Measurements from ENCODE around the gene SYP.
A peak's percentile ranks its signal among the peaks of the same experiment; 100 is the strongest.

The SYP gene

DNA sequence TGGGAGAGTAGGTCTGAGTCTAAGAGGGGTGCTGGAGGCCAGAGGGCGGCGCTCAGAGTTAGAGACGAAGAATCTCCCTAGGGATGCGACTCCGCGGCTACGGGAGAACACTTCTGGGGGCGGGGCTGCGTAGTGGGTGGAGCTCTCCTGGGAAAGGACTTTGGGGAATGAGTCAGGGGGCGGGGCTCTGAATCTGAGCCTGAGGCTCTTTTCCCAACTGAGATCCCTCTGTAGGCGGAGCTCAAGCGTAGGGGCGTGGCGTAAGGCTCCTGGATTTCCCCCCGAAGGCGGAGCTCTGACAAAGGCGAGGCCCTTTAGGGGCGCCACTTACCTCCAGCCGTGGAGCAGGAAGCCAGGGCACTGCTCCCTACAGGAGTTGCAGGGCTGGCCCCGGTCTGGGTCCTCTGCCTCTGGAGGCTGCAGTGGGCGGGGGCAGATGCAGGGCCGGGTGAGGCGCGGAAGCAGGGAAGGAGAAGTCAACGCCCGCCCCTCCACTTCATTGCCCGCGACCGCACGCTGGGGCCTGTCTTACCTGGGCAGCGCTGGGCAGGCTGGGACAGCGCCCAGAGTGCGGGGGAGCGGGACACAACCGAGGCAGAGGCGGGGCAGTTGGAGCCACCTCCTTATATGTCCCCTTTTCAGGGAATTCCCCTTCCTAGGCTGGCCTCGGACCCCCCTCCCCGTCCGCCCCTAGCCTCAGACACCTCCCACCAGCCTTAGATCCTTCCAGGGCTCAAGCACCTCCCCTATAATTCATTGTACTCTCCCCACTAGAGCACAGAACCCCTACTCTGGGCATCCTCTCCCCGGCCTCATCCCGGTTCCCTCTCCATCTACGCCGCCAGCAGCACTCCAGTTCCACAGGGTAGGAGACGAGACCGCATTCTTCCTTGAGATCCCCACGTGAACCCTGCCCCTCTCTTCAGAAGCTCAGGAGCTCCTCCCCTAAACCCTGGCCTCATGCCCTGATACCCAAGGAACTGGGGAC is 15.4 kb downstream of the SYP start:
- TF ChIP-seq, protein P1, sequence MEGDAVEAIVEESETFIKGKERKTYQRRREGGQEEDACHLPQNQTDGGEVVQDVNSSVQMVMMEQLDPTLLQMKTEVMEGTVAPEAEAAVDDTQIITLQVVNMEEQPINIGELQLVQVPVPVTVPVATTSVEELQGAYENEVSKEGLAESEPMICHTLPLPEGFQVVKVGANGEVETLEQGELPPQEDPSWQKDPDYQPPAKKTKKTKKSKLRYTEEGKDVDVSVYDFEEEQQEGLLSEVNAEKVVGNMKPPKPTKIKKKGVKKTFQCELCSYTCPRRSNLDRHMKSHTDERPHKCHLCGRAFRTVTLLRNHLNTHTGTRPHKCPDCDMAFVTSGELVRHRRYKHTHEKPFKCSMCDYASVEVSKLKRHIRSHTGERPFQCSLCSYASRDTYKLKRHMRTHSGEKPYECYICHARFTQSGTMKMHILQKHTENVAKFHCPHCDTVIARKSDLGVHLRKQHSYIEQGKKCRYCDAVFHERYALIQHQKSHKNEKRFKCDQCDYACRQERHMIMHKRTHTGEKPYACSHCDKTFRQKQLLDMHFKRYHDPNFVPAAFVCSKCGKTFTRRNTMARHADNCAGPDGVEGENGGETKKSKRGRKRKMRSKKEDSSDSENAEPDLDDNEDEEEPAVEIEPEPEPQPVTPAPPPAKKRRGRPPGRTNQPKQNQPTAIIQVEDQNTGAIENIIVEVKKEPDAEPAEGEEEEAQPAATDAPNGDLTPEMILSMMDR (IDR thresholded peaks at IDR 0.05; ENCODE audit: extremely low read depth, missing control alignments), result no peak
- peak; percentile 38 for DNase-seq (ENCODE audit: low spot score)

DNA sequence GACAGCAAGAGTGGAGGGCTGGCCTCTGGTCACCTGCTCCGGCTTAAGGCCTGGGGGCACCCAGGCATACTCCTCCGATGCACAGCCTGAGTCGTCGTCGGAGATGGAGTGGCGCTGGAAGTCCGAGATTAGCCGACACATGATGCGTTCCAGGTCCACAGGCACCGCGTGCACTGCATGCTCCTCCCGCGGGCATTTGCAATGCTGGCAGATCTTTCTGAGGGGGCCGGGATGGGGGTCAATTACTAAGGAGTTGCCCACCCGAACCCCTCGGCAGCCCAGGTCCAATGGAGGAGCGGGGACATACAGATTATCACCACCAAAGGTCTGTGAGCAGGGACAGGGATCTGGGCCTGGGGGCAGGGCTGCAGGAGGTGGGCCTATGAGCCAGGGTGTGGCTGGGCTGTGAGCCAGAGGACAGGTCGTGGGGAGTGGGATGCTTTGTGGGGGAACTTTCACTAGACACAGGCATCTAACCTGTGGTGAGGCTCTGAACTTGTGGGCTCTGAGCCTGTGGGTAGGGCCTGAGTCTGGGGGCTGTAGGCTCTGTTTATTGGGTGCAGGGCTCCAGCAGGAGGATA is 16.2 kb downstream of the SYP start:
- no peak for DNase-seq (ENCODE audit: low spot score)
- TF ChIP-seq, protein P1 (IDR thresholded peaks at IDR 0.05; ENCODE audit: extremely low read depth, missing control alignments), result no peak

DNA sequence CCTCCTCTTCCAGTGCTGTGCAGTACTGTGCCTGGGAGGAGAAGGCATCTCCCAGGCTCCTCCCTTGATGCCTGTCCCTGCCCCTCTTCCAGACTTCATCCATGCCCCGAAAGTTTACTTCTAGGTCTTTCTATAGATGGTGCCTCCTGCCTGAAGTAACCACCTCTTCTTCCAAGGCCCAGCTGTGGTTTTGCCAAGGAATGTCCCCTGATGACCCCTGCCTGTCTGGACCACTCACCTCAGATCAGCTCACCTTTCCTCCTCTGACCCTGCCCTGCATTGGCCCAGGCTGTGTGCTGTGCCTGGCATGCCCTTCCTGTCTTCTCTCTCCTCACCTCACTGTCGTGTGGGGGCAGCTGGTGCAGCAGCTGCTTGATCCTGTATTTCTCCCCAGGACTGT is 20.6 kb downstream of the SYP start:
- no peak for DNase-seq (ENCODE audit: low spot score)
- TF ChIP-seq, protein P1 (IDR thresholded peaks at IDR 0.05; ENCODE audit: extremely low read depth, missing control alignments), result no peak

DNA sequence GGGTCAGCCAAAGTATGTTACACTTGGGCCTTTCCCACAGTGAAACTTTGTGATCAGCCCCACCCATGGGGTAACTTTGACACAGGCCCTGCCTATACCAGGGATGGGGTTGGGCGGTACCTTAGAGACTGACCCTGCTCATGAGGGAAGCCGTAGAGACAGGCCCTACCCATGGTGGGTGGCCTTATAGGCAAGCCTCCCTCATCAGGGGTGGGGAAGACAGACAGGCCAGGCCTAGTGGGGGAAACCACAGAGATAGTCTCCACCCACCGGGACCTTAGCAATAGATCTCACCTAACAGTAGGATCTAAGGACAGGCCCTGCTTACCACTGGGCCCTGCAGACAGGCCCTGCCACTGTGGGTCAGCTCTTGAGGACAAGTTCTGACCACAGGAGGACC is 21.5 kb downstream of the SYP start:
- TF ChIP-seq, protein P1 (IDR thresholded peaks at IDR 0.05; ENCODE audit: extremely low read depth, missing control alignments), result no peak
- DNase-seq (ENCODE audit: low spot score), result no peak

DNA sequence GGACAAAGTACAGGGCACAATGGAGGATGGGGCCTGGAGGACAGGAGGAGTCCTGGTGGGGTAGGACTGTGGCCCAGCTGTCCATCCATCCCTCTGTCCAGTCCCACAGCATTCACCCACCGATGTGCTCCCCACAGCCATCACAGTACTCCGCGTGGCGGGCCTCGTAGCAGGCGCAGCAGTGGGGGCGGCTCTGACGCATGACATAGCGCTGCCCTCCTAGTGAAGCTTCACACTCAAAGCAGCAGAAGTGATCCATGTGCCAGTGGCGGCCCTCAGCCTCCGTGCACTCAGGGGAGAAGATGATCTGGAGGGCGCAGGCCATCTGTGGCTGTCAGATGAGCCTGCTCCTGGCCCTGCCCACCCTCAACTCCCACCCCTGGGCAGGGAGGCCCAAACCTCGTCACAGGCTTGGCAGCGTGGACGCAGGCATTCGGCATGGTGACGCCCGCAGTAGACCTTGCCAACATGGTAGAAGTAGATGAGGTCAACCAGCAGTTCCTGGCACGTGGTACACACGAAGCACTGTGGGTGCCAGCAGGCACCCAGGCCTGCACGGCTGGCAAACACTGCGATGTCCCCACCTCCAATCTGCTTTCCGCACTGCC is 22.0 kb downstream of the SYP start:
- TF ChIP-seq, protein P1 (IDR thresholded peaks at IDR 0.05; ENCODE audit: extremely low read depth, missing control alignments), result no peak
- no peak for DNase-seq (ENCODE audit: low spot score)

DNA sequence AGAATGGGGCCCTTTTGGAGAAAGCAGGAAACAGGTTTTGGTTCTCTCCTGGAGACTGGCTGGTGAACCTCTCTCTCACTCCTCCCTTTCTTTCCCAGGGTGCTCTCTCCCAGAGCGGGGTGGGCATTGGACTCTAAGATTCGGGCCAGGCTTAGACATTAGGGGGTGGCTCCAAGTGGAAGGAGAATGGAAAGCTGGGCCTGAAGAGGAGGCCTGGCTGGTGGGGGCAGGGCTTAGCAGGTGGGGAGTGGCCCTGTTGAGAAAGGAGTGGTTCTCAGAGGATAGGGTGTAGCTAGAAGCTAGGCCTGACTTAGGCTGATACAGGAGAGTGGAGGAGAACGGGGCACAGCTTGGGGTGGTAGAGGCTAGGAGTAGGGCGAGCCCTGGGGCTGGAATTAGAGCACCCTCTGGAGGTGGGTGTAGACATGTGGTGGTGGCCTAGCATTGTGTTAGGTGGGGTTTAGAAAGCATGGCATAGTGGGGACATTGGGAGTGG is 22.6 kb downstream of the SYP start:
- TF ChIP-seq, protein P1 (IDR thresholded peaks at IDR 0.05; ENCODE audit: extremely low read depth, missing control alignments), result no peak
- DNase-seq (ENCODE audit: low spot score), result no peak

Measured in GM20000 (cell line).